ENCODE results near the gene RNPS1. TPM values are rescaled to one million over a fixed set of nuclear protein-coding genes. Genes with fewer than 3 reads are reported as not detected.

Gene RNPS1
- total and polyA plus RNA-seq, 9 of the 15 experiments (the other 6 are each of a cell fraction or from before 2014, with no cell fraction given), result 44.9 to 338 (median 202) TPM

DNA sequence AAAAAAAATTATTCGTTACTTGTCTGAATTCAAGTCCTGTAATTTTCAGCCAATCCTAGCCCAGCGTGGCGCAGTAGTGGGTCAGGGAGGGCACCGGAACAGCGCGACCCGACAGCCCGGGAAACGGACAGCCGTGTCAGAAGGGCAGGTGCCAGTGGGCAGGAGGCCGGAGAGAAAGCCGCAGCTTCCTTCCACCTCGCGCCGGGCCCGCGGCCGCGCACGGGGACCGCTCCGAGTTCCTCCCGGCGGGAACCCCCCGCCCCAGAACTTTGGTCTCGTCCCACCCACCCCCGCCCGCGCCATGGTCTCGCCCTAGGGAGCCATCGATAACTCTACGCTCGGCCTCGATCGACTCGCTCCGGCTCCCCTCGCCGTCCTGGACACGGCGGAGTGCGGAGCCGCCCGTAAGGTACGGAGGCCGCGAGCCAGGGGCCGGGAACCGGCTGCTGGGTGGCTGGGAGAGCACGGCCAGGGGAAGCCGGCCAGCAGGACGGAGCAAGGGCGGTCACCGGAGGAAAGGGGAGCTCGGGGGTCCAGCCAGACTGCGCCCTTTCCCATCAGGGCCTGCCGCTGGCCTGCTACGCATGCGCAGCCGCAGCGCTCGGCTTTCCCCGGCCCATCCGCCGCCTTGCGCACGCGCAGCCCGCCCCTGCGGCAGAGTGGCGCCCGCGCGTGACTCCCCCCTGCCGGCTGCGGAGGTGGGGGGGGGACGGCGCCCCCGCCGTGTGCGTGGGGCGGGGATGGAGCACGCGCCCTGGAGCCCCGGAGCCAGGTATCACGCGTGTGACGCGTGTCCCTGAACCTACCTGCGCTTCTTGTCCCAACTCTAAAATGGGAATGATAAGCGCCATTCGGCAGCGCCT lies 62.6 kb downstream of the RNPS1 start, which contains the start of gene MLST8 (continued):
- TF ChIP-seq, protein P1, sequence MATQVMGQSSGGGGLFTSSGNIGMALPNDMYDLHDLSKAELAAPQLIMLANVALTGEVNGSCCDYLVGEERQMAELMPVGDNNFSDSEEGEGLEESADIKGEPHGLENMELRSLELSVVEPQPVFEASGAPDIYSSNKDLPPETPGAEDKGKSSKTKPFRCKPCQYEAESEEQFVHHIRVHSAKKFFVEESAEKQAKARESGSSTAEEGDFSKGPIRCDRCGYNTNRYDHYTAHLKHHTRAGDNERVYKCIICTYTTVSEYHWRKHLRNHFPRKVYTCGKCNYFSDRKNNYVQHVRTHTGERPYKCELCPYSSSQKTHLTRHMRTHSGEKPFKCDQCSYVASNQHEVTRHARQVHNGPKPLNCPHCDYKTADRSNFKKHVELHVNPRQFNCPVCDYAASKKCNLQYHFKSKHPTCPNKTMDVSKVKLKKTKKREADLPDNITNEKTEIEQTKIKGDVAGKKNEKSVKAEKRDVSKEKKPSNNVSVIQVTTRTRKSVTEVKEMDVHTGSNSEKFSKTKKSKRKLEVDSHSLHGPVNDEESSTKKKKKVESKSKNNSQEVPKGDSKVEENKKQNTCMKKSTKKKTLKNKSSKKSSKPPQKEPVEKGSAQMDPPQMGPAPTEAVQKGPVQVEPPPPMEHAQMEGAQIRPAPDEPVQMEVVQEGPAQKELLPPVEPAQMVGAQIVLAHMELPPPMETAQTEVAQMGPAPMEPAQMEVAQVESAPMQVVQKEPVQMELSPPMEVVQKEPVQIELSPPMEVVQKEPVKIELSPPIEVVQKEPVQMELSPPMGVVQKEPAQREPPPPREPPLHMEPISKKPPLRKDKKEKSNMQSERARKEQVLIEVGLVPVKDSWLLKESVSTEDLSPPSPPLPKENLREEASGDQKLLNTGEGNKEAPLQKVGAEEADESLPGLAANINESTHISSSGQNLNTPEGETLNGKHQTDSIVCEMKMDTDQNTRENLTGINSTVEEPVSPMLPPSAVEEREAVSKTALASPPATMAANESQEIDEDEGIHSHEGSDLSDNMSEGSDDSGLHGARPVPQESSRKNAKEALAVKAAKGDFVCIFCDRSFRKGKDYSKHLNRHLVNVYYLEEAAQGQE (IDR thresholded peaks at IDR 0.05; ENCODE audit: borderline replicate concordance), result peak; percentile 99
- TF ChIP-seq, protein P1 (CRISPR knock-in tag; IDR thresholded peaks at IDR 0.05; ENCODE audit: low read depth), result peak; percentile 84; the same call in 1 of the 2 replicates
- TF ChIP-seq, protein P2, sequence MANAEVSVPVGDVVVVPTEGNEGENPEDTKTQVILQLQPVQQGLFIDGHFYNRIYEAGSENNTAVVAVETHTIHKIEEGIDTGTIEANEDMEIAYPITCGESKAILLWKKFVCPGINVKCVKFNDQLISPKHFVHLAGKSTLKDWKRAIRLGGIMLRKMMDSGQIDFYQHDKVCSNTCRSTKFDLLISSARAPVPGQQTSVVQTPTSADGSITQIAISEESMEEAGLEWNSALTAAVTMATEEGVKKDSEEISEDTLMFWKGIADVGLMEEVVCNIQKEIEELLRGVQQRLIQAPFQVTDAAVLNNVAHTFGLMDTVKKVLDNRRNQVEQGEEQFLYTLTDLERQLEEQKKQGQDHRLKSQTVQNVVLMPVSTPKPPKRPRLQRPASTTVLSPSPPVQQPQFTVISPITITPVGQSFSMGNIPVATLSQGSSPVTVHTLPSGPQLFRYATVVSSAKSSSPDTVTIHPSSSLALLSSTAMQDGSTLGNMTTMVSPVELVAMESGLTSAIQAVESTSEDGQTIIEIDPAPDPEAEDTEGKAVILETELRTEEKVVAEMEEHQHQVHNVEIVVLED (CRISPR knock-in tag; IDR thresholded peaks at IDR 0.05), result peak; percentile 96
- peak; percentile 96 for TF ChIP-seq MYC (IDR thresholded peaks at IDR 0.05; ENCODE audit: low read depth, low read length)
- TF ChIP-seq MYC (CRISPR knock-in tag; IDR thresholded peaks at IDR 0.05; ENCODE audit: borderline replicate concordance, low read depth), result 0 out of 2 replicates have a peak, but pooled peaks have one; percentile 61
- no peak for TF ChIP-seq U2AF2 (optimal IDR thresholded peaks at IDR 0.05; ENCODE audit: low read depth, low read length)
- no peak for TF ChIP-seq NCOA6 (IDR thresholded peaks at IDR 0.05)
- no peak for TF ChIP-seq NR2C1 (IDR thresholded peaks at IDR 0.05)
- TF ChIP-seq NR2C1 (tag; IDR thresholded peaks at IDR 0.05), result no peak
- TF ChIP-seq, protein P3, sequence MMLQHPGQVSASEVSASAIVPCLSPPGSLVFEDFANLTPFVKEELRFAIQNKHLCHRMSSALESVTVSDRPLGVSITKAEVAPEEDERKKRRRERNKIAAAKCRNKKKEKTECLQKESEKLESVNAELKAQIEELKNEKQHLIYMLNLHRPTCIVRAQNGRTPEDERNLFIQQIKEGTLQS (IDR thresholded peaks at IDR 0.05), result no peak
- TF ChIP-seq, protein P3 (CRISPR knock-in tag; conservative IDR thresholded peaks at IDR 0.05), result 0 out of 2 replicates have a peak, but pooled peaks have one; percentile 52
- peak; percentile 93 for TF ChIP-seq EGR1 (conservative IDR thresholded peaks at IDR 0.05)
- peak; percentile 92 for TF ChIP-seq EP400 (IDR thresholded peaks at IDR 0.05)
- no peak for TF ChIP-seq FOXA1 (IDR thresholded peaks at IDR 0.05; ENCODE audit: borderline replicate concordance)
- TF ChIP-seq, protein P4, sequence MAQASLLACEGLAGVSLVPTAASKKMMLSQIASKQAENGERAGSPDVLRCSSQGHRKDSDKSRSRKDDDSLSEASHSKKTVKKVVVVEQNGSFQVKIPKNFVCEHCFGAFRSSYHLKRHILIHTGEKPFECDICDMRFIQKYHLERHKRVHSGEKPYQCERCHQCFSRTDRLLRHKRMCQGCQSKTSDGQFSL (CRISPR knock-in tag; IDR thresholded peaks at IDR 0.05), result peak; percentile 99
- TF ChIP-seq, protein P4 (tag; IDR thresholded peaks at IDR 0.05), result peak in 1 of 2 experiments; percentile 98; a peak in 2 of 4 replicates
- TF ChIP-seq SMARCA5 (IDR thresholded peaks at IDR 0.05), result no peak

Data from K562 (cell line).